BLaER1 (cell line): ENCODE data around the gene NUDT1.

Experiments used
- H3K27ac ChIP-seq: shearing (Covaris generic); formaldehyde crosslinking; 2 replicates; pipeline ENCODE4 v1.8.1; 2022
- H3K27me3 ChIP-seq: shearing (Covaris generic); formaldehyde crosslinking; 2 replicates; pipeline ENCODE4 v1.8.1; 2022
- H3K36me3 ChIP-seq: shearing (Covaris generic); formaldehyde crosslinking; 2 replicates; pipeline ENCODE4 v1.8.1; 2022
- H3K4me1 ChIP-seq: shearing (Covaris generic); formaldehyde crosslinking; 2 replicates; pipeline ENCODE4 v1.8.1; 2022
- H3K4me2 ChIP-seq: shearing (Covaris generic); formaldehyde crosslinking; 2 replicates; pipeline ENCODE4 v1.8.1; 2022
- H3K4me3 ChIP-seq: shearing (Covaris generic); formaldehyde crosslinking; 2 replicates; pipeline ENCODE4 v1.8.1; 2022
- H3K9ac ChIP-seq: shearing (Covaris generic); formaldehyde crosslinking; 2 replicates; pipeline ENCODE4 v1.8.1; 2022
- H3K9me3 ChIP-seq: shearing (Covaris generic); formaldehyde crosslinking; 2 replicates; pipeline ENCODE4 v1.8.1; 2022
- H4K20me1 ChIP-seq: shearing (Covaris generic); formaldehyde crosslinking; 2 replicates; pipeline ENCODE4 v1.8.1; 2022
- Cebpa-rat ChIP-seq: shearing (Covaris generic); IDR thresholded peaks from 2 replicates; pipeline ENCODE4 v1.8.1; 2022

The NUDT1 gene

GRCh38 chr7:2289111-2289586 is 47.1 kb downstream of the NUDT1 start:
- Histone ChIP-seq H3K27ac (0 out of 2 replicates have a peak overlapping the region, but pooled peaks have one; percentile 6), H3K4me3 (no peak overlapping the region), H3K9me3 (peaks cover 5% of the 10 kb centered on the region; the same call in 1 of the 2 replicates), H3K27me3 (no peaks in the 10 kb centered on the region), H3K36me3 (no peaks in the 10 kb centered on the region), H4K20me1 (peaks cover 48% of the 10 kb centered on the region; the same call in 1 of the 2 replicates), H3K9ac (no peak overlapping the region), H3K4me1 (peaks cover 26% of the 10 kb centered on the region), H3K4me2 (peak overlapping the region; percentile 67)
- TF ChIP-seq Cebpa-rat, result no peak

- no peak overlapping the region for H3K4me2 ChIP-seq
- no peak overlapping the region for H3K9ac ChIP-seq
- no peak overlapping the region for H3K27ac ChIP-seq
- peaks cover 26% of the 10 kb centered on the region for H3K4me1 ChIP-seq
- peaks cover 48% of the 10 kb centered on the region; the same call in 1 of the 2 replicates for H4K20me1 ChIP-seq
- no peaks in the 10 kb centered on the region for H3K27me3 ChIP-seq
- peaks cover 5% of the 10 kb centered on the region; the same call in 1 of the 2 replicates for H3K9me3 ChIP-seq
- no peaks in the 10 kb centered on the region for H3K36me3 ChIP-seq
- no peak for TF ChIP-seq Cebpa-rat
- no peak overlapping the region for H3K4me3 ChIP-seq
These were observed 47.6 kb downstream of the NUDT1 start for GRCh38 chr7:2289621-2290020.

DNA sequence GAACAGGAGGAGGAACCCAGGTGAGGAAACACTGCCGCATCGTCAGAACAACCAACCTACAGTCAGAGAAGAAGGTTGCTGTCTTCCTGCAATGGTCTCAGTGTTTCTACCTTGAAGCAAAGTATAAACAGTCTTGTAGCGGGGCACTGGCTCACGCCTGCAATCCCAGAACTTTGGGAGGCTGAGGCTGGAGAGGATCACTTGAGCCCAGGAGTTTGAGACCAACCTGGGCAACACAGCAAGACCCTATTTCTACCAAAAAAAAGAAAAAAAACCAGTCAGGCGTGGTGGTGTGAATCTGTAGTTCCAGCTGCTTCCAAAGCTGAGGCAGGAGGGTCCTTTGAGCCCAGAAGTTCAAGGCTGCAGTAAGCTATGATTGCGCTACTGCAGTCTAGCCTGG is 48.9 kb downstream of the NUDT1 start:
- Histone ChIP-seq H3K36me3 (no peaks in the 10 kb centered on the region), H3K4me2 (no peak overlapping the region), H3K4me3 (no peak overlapping the region), H4K20me1 (peaks cover 40% of the 10 kb centered on the region; the same call in 1 of the 2 replicates), H3K27ac (no peak overlapping the region), H3K27me3 (no peaks in the 10 kb centered on the region), H3K9me3 (peaks cover 5% of the 10 kb centered on the region; the same call in 1 of the 2 replicates), H3K4me1 (peaks cover 34% of the 10 kb centered on the region), H3K9ac (no peak overlapping the region)
- no peak for TF ChIP-seq Cebpa-rat

DNA sequence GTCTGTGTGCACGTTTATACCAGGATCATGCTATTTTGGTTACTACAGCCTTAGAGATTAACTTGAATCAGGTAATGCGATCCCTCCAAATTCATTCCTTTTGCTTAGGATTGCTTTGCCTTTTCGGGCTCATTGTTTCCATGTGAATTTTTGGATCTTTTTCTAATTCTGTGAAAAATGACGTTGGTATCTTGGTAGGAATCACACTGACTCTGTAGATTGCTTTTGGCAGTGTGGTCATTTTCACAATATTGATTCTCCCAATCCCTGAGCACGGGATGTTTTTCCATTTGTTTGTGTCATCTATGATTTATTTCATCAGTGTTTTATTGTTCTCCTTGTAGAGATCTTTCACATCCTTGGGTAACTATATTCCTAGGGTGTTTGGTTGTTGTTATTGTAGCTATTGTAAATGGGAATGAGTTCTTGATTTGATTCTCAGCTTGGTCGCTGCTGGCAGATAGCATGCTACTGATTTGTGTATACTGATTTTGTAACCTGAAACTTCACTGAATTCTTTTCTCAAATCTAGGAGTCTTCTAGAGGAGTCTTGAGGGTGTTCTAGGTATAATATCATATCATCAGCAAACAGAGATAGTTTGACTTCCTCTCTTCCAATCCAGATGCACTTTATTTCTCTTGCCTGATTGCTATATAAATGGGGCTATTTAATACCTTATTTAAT is 54.1 kb downstream of the NUDT1 start:
- Histone ChIP-seq H3K36me3 (no peaks in the 10 kb centered on the region), H3K9ac (no peak overlapping the region), H4K20me1 (no peaks in the 10 kb centered on the region; the same call in 1 of the 2 replicates), H3K27me3 (no peaks in the 10 kb centered on the region), H3K4me2 (no peak overlapping the region), H3K4me3 (no peak overlapping the region), H3K27ac (no peak overlapping the region), H3K4me1 (peaks cover 69% of the 10 kb centered on the region), H3K9me3 (peaks cover 5% of the 10 kb centered on the region; the same call in 1 of the 2 replicates)
- TF ChIP-seq Cebpa-rat, result no peak

DNA sequence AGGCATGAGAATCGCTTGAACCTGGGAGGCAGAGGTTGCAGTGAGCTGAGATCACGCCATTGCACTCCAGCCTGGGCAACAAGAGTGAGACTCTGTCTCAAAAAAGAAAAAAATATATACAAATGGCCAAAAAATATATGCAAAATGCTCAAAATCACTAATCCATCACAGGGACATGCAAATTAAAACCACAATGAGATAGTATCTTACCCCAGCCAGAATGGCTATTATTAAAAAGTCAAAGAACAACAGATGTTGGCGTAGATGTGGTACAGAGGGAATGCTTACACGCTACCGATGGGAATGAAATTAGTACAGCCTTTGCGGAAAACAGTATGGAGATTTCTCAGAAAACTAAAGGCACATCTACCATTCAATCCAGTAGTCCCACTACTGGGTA is 54.8 kb downstream of the NUDT1 start:
- Histone ChIP-seq H3K27me3 (no peaks in the 10 kb centered on the region), H3K4me2 (no peak overlapping the region), H3K36me3 (no peaks in the 10 kb centered on the region), H3K4me1 (peaks cover 69% of the 10 kb centered on the region), H3K9me3 (peaks cover 5% of the 10 kb centered on the region; the same call in 1 of the 2 replicates), H3K4me3 (no peak overlapping the region), H3K27ac (no peak overlapping the region), H3K9ac (no peak overlapping the region), H4K20me1 (no peaks in the 10 kb centered on the region)
- TF ChIP-seq Cebpa-rat, result no peak

DNA sequence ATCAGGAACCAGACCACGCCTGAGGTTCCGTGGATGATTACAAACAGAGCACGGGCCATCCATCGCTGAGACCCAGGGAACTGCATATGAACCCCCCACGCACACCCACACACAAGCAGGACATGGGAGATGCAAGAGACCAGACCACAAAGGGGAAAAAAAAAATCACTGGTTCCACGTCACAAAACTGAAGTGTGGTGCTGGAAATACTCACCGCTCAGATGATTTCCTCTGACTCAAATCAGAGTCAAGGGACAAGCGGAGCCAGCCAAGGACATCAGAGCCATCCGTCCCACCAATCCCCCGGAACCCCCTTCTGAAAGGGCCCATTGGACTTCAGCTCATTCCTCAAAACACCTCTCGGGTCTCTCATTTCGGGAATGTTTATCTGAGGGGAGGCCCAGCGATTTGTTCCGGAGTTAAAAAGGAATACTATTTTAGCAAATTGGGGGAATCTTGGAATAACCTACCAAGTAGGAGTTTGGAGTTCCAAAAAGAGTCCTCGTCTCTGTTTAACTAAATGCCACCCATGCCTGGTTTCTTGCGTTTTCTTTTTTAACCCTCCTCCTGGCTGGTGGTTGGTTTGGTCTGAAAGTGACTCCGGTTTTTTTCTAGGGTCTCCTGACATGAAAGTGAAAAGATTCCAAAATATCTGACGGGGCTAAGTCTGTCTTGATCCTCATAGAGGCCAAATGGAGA is 57.3 kb downstream of the NUDT1 start:
- Histone ChIP-seq H3K4me3 (peak overlapping the region; percentile 54), H3K4me2 (peak overlapping the region; percentile 91), H3K4me1 (peaks cover 71% of the 10 kb centered on the region), H3K9ac (peak overlapping the region; percentile 46), H4K20me1 (no peaks in the 10 kb centered on the region), H3K36me3 (no peaks in the 10 kb centered on the region), H3K9me3 (peaks cover 12% of the 10 kb centered on the region), H3K27me3 (no peaks in the 10 kb centered on the region), H3K27ac (peak overlapping the region; percentile 64)
- no peak for TF ChIP-seq Cebpa-rat

- Histone ChIP-seq H3K4me3 (peak overlapping the region; percentile 54), H3K27ac (peak overlapping the region; percentile 64), H3K27me3 (no peaks in the 10 kb centered on the region), H3K9me3 (peaks cover 12% of the 10 kb centered on the region), H3K4me1 (peaks cover 78% of the 10 kb centered on the region), H4K20me1 (peaks cover 3% of the 10 kb centered on the region; the same call in 1 of the 2 replicates), H3K36me3 (no peaks in the 10 kb centered on the region), H3K9ac (peak overlapping the region; percentile 46), H3K4me2 (peak overlapping the region; percentile 91)
- no peak for TF ChIP-seq Cebpa-rat
These were observed 58.0 kb downstream of the NUDT1 start for GRCh38 chr7:2299870-2300512.
